NCI-H2171 treated with DMSO at 0.1 percent for 48 hours (cell line): ENCODE results near the gene OARD1.

ENCODE experiments used
- DNase-seq: peaks from one replicate; lab custom pipeline; 2025; lab: John Stamatoyannopoulos, UW

Gene OARD1

DNA sequence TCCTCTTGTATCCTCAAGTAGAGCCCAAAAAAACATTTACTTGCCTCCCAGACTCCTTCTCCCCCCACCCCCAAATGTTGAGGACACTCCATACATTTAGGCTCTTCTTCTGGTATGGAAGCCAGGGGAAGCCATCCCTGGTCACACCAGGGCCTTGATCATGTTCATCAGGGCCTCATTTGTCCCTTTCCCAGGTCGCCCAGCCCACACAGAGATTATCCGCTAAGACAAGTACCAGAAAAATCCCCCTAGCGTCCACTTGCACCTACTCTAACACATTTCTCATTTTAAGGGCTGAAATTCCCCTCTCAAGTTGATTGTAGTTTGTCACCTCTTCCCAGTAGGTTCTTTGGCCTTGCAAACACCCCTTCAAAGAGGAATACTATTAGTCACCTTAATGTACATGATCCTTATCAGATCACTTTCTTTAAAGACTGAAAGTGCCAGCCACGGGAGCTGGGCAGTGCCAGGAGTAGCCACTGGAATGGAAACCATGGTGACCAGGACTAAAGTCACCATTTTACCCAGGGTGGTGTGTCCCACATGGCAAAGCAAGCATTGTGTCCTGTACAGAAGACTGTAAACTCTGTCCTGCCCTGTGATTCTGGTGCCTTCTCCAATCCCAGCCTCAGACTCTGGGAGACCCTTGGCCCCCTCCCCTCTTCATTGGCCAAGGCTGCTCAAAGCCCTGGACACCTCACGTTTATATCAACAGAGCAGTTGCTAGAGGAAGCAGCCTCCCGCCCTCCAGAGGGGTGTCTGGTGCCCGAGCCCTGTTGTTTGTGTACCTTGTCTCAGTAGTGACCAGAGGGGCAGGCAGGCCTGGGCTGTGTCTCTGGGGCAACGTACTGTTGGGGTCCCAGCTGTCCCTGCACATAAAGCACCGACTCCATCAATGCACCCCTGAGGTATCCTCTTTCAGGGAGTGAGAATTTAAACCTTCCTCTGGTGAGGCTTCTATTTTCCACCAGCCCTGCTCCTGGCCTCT lies 24.1 kb downstream of the OARD1 start:
- no peak for DNase-seq

- no peak for DNase-seq
Measured at GRCh38 chr6:41047306-41047705, 24.9 kb downstream of the OARD1 start.

DNA sequence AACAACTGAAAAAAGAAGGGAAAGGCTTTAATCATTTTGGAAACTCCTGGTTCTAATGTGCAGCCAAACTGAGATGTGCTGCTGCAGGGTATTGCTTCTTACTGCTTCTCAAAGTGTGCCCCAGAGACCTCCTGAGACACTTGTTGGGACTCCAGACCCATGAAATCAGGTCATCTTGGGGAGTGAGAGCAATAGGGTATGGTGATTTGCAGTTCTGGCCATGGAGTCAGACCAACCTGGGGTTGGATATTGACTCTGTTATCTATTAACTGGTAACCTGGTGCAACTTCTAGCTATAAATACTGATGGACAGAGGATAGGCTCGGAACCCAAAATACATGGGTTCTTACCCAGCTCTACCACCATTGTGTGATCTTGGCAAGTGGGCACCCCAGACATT lies 26.1 kb downstream of the OARD1 start:
- DNase-seq = no peak

DNA sequence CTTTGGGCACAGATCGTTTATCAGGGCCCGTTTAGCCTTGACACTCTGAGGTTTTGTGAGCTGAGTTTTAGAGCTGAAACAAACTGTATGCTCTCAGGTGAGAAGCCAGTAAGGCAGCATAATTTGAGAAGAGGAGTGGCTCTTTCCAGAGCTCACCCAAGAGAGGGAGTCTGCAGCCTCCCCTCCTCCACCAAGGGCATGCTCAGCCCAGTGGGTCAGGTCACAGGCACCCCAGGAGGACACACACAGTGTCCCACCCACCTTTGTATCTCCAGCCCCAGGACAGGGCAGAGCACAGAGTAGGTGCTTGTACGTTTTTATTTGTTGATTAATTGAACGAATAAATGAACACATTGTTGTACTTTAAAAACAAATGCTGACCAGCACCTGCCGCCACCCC lies 26.5 kb downstream of the OARD1 start:
- no peak for DNase-seq

- no peak for DNase-seq
Measured at GRCh38 chr6:41043151-41043550, 29.0 kb downstream of the OARD1 start.

DNA sequence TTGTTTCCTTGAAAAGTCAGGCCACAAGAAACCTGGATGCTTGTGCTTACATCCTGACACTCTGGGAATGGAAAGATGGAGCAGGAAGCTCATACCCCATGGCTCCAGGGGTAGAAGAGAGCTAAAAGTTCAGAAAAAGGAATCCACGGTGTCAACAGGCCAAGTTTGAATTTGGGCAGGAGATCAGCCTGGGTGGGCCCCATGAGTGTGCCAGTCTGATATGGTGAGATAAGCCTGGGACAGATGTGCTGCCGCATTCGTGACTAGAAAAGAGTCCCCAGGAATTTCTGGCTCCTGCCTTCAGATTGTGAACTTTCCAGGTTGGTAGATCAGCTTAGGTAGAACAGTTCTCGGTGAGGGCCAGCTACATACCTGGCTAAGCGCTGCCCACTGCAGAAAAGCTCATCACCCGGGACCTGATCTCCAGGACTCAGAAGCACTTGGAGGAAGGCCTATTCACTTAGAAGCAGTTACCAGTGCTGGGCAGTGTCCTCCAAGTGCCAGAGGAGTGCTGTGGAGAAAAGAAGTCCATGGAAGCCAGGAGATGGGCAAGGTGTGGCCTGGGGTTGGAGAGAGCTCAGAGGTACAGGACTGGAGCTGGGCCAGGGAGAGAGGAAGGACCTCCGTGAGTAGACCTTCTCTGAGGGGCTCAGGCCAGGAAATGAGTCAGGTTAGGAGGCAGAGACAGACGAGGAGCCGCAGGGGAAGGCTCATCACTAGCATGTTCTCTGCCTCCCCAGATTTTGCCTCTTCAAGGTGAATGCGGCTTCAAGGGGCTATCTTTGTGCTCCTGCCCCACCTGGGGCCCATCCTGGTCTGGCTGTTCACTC lies 29.7 kb downstream of the OARD1 start, which contains the start of gene TSPO2:
Gene TSPO2 (plus strand): TSS at position 242 of the 830 bp plus-strand sequence. CDS start 519 bp downstream, at position 761.
- no peak for DNase-seq

GRCh38 chr6:41040940-41041536 lies 31.1 kb downstream of the OARD1 start:
- no peak for DNase-seq

DNA sequence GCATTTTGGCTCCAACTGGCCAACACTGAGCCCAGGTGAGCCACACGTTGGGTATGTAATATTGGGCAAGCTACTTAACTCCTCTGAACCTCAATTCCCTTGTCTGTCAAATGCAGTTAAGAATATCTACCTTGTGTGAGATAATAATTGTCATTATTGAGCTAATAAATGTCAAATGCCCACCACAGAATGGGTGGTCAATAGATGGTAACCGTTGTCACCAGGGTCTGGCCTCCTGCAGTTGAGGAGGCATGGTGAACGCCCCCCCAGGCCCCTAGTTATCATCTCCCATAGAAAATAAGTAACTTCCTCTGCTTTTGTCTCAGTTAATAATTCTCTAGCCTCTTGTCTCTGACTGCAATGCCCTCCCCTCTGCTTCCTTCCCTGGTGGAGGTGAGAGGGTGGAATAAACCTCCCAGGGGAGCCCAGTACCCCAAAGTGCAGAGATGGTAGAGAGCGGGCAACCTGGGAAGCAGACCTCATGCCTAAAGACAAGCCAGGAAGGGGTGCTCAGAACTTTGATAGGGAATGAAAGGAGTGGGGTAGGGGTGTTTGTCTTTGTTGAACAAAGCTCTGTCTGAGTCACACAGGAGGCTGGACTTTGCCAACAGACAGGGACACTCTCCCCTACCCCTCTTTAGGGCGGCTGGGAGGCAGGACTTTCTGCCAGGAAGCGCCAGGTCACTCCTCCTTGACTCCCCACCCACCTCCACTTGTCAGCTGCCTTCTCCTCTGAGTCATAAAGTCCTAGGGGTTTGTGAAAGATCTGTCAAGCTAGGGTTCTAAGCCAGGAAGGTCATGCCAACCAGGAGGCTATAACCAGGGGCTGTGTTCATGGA lies 31.8 kb downstream of the OARD1 start:
- no peak for DNase-seq

- DNase-seq = peak; percentile 52
Measured at GRCh38 chr6:41039060-41039998, 32.8 kb downstream of the OARD1 start, which contains the start of gene UNC5CL. TSS of gene UNC5CL (minus strand) at chr6:41039221. CDS start at chr6:41035074, 4,147 bp downstream.

DNA sequence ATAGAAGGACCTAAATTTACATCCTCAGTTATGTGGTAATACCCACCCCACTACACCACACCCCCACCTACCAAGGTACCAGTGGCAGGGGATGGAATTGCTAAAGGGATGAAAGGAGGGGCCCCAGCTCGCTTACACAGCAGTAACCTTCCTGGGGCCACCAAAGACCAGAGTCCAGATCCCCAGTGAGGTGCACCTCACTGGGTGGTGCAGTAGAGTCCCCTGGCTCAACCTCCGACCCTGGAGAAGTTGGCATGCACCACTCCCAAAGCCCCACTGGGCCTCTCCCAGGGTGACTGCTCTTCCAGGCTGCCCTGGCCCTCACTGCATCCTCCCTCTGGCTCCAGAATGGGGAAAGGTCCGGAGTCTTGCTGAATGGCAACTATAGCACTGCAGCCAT lies 34.0 kb downstream of the OARD1 start:
- DNase-seq = no peak

GRCh38 chr6:41037107-41037900 lies 34.9 kb downstream of the OARD1 start:
- DNase-seq = no peak

DNA sequence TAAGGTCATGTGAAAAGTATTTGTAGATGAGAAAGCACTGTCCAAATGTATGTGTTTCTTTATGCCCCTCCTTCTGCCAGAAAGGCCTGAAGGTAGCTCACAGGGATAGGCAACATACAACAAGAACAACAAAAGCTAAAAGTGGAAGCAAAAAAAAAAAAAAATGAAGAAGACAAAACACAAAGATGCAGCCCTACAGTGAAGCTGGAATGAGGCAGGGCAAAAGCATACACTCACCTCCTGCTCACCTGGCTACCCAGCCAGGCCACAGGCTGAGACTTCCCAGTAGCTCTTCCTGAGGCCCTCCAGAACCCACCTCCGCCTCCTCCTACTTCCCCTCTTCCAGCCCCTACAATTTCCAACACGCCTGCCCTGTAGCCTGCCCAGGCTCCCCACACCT lies 35.6 kb downstream of the OARD1 start:
- DNase-seq = no peak

- DNase-seq = no peak
Measured at GRCh38 chr6:41036186-41036585, 36.0 kb downstream of the OARD1 start.

DNA sequence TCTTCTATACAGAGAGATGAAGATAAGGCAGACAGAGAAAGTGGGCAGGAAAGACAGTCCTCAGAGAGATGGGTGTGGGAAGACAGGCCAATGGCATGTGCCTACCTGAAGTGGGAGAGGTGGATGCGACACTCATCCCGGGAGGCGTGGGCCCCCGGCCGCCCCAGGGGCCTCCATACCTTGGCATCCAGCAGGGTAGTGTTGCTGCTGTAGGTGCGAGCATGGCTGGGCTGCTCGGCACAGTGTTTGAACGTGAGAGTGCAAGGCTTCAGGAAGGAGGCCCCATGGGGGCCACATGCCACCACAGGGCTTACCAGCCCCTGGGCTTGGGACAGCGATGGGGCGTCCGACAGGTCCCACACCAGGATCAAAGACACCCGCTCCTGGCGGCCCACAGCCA lies 38.4 kb downstream of the OARD1 start:
- DNase-seq = no peak

DNA sequence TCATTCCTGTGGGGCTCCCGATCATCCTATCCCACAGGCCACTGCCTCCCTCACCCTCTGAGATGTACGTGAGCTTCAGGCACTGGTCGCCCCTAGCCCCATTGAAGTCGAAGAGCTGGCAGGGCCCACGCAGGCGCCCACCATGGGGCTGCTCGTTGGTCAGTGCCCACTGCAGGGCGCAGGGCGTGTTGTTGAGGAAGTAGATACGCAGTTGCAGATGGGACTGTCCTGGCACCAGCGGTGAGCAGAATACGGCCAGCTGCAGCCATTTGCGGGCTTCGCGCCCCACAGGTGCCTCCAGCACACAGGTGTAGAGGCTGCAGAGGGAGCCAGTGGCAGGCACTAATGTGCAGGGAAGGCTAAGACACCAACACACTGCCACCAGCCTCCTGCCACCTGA lies 39.3 kb downstream of the OARD1 start:
- no peak for DNase-seq

GRCh38 chr6:41028561-41029412 lies 43.4 kb downstream of the OARD1 start:
- DNase-seq = no peak

DNA sequence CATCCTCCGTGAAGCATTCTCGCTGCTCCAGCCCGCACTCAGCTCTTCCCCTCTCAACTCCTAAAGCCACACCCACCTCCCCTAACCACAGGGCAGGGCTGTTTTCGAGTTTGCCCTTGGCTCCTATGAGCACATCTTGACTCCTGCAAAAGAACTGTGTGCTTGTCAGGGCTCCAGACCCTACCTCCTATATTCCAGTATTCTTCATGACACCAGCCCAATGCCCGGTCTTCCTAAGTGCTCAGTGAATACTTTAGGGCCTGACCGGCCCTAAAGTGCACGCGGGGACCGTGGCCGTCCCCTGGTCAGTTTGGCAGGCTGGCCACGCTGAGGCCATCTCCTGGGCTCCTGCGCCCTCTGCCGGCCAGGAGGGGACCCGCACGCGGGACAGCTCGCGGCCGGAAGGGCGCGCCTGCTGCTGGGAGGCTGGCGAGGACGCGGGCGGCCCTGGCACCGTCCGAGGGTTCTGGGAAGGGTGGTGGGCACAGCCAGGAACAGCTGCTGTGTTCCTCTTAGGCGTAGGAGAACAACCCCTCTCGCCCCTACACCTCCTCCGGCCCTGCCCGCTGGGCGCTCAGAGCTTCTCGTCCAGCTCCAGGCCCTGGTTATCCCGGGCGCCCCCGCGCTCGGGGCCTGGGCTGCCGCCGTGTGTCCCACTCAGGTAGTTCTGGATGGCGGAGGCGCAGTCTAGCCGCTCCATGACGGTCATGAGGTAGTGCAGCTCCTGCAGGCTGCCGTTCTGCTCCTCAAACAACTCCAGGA lies 44.2 kb downstream of the OARD1 start:
- DNase-seq = no peak

DNA sequence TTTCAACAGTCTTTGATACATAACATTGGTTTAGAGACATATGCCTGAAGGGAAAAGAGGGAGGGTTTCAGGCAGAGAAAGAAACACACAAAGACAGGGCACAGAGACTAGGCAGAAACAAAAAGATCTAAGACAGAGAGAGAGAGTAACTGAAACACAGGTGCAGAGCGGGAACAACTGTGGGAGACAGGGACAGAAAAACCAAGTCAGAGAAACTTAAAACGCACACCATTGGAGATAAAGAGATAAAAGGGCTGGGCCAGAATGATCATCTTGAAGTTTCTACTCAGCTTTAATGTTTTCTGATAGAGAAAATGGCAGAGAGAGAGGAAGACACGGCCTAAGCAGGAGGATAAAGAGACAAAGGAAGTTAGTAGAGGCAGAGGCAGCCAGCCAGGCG lies 44.9 kb downstream of the OARD1 start:
- DNase-seq = no peak
